GM18508 (cell line): ENCODE measurements around the gene HNRNPA1.

Experiments used
- ATAC-seq: cut with Tn5 transposase; IDR thresholded peaks from one replicate; pipeline ENCODE4 v1.9.1; 2021; ENCODE audit warnings: moderate number of reproducible peaks; ENCODE audit not compliant: insufficient read depth, unreplicated experiment

HNRNPA1 gene

GRCh38 chr12:54331461-54331860 lies 50.9 kb downstream of the HNRNPA1 start:
- no peak for ATAC-seq

GRCh38 chr12:54333420-54334034 lies 53.0 kb downstream of the HNRNPA1 start:
- ATAC-seq: no peak
